Ovary (tissue), 3 donors: ENCODE data around the gene ARHGAP10.

ENCODE experiments used
- EP300 ChIP-seq: sonication (generic); formaldehyde crosslinking; IDR thresholded peaks from one replicate; pipeline ENCODE4 v1.6.1; 2017; ENCODE audit warnings: antibody characterized with exemption
- POLR2A ChIP-seq: fragments of 450-650 bp; IDR thresholded peaks from one replicate; pipeline ENCODE4 v1.6.1; 2017; ENCODE audit warnings: antibody characterized with exemption, mild to moderate bottlenecking, moderate library complexity
- TF ChIP-seq, protein P1 (sequence below), 3 donors: fragments of 450-650 bp in 2 of 3; fragments of 200-600 bp in 1 of 3; IDR thresholded peaks; one replicate each; pipeline versions ENCODE4 v1.5.1 to v1.8.0; 2016 to 2022; ENCODE audit warnings: antibody characterized with exemption in 3 of 3, mild to moderate bottlenecking in 1 of 3
- donor health status: DM: no; HTN: no; CAD: no.

DNA sequence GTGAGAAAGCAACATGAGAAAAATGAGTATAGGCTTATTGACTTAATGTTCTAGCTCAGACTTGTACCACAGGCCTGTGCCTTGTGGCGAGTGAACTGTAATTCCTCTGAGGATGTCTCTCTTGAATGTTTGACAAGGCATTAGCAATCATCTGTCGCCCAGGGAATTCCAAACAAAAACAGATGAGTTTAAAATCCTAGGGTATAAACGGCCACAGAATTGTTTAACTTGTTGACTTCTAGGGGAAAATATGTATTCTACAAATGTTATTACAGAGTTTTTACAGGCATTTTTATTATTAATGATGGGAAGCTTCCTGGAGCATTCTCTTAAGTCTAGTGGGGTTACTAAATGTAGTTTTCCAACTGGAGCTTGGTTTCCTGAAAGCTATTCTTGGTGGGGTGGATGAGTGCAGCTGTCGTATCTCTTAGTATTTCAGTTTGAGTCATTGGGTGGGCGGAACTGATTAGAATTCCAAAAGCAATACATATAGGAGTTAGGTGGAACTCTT lies 40.6 kb downstream of the ARHGAP10 start:
- TF ChIP-seq, protein P1, sequence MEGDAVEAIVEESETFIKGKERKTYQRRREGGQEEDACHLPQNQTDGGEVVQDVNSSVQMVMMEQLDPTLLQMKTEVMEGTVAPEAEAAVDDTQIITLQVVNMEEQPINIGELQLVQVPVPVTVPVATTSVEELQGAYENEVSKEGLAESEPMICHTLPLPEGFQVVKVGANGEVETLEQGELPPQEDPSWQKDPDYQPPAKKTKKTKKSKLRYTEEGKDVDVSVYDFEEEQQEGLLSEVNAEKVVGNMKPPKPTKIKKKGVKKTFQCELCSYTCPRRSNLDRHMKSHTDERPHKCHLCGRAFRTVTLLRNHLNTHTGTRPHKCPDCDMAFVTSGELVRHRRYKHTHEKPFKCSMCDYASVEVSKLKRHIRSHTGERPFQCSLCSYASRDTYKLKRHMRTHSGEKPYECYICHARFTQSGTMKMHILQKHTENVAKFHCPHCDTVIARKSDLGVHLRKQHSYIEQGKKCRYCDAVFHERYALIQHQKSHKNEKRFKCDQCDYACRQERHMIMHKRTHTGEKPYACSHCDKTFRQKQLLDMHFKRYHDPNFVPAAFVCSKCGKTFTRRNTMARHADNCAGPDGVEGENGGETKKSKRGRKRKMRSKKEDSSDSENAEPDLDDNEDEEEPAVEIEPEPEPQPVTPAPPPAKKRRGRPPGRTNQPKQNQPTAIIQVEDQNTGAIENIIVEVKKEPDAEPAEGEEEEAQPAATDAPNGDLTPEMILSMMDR (IDR thresholded peaks at IDR 0.05) = no peak
- TF ChIP-seq POLR2A (no peak), EP300 (no peak)
